HEK293 (cell line): ENCODE results near the gene TMEM212.

Source experiments
- CTCF ChIP-seq: fragments of 450-650 bp; formaldehyde crosslinking; IDR thresholded peaks from 2 replicates; pipeline ENCODE4 v1.5.1; 2016; ENCODE audit warnings: missing biosample characterization, missing genetic modification characterization
- ZBTB11 ChIP-seq: fragments of 450-650 bp; formaldehyde crosslinking; conservative IDR thresholded peaks from 2 replicates; pipeline ENCODE4 v1.5.1; 2016; ENCODE audit warnings: low read depth, missing biosample characterization, missing genetic modification characterization
- ZBTB26 ChIP-seq: fragments of 450-650 bp; formaldehyde crosslinking; optimal IDR thresholded peaks from 2 replicates; pipeline ENCODE3; 2016; ENCODE audit warnings: missing biosample characterization, mild to moderate bottlenecking, missing genetic modification characterization
- ZNF274 ChIP-seq, 2 experiments: fragments of 200-500 bp in 1 of 2; fragments of 450-650 bp in 1 of 2; sonication (Bioruptor generic) in 1 of 2; formaldehyde crosslinking in 1 of 2; IDR thresholded peaks; 2 replicates each; pipeline versions ENCODE4 v1.5.1 to v1.6.1; 2014 to 2016; ENCODE audit warnings: borderline replicate concordance in 1 of 2, inconsistent platforms in 1 of 2, low read length in 1 of 2, missing biosample characterization in 1 of 2, missing genetic modification characterization in 1 of 2

GRCh38 chr3:171796625-171797264, 46.4 kb upstream of the TMEM212 start:
- TF ChIP-seq ZNF274 (IDR thresholded peaks at IDR 0.05; ENCODE audit: low read length) (no peak), ZNF274 (tag by site-specific recombination; IDR thresholded peaks at IDR 0.05; ENCODE audit: borderline replicate concordance) (no peak), ZBTB11 (tag by site-specific recombination) (no peak), ZBTB26 (tag by site-specific recombination) (no peak), CTCF (tag by site-specific recombination) (no peak)
